GM12872 (cell line): ENCODE data around the gene NAPEPLD.

Experiments used
- CTCF ChIP-seq: IDR thresholded peaks from 3 replicates; pipeline ENCODE4 v1.5.1; 2011; ENCODE audit warnings: low read depth, mild to moderate bottlenecking, low read length, moderate library complexity; ENCODE audit not compliant: insufficient read depth

NAPEPLD gene

GRCh38 chr7:103129702-103130549, 19.0 kb downstream of the NAPEPLD start:
- TF ChIP-seq CTCF, result no peak

DNA sequence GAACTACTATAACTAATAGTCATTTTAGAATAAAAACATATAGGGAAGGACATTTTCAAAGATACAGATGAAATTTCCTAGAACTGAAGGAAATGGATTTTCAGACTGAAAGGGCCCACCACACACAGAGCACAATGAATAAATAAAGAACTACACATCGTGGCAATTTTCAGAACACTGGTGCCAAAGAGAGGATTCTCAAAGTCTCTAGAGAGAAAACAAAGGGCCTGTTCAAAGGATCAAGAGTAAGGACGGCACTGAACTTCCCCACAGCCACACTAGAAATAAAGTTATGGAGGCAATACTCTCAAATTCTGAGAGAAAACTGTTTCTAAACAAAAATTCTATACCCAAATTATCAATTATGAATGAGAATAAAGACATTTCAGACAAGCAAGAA, 21.9 kb downstream of the NAPEPLD start:
- TF ChIP-seq CTCF, result no peak

- TF ChIP-seq CTCF, result no peak
These were observed 24.4 kb downstream of the NAPEPLD start for GRCh38 chr7:103124429-103124979.

- TF ChIP-seq CTCF, result no peak
These were observed 25.4 kb downstream of the NAPEPLD start for GRCh38 chr7:103123529-103123928.

DNA sequence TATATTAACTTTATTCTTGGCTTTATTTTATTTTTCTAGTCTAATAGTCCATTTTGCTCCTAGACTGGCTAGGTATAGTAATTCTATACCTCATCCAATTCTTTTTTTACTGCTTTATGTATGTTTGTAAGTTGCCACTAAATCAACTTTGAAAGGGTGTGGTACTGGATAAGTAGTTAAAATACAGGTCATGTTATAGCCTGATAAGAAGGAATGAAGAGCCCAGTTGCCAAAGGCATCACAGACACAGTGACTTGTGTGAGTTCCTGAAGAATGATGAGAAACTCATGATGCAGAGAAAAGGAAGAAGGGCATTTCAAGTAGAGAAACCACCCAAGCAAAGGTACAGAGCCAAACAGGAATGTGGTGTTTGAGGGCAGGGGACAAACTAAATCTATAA, 27.3 kb downstream of the NAPEPLD start:
- TF ChIP-seq CTCF, result no peak

DNA sequence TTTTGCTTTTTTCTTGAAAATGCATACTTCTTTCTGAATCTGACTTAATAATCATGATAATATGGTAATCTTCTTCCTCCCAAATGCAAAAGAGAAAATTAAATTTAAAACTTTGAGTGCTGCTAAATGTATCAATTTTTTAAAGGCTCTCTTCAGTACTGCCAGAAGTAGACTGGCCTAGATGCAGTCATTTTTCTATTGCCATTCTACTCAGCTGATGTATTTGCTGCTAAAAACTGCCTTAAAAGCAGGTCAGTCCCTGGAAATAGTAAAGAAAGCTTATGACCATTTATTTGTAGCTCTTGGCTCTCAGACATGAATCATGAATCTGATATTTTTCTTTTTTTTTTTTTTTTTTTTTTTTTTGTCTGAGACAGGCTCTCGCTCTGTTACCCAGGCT, 28.5 kb downstream of the NAPEPLD start:
- no peak for TF ChIP-seq CTCF

- no peak for TF ChIP-seq CTCF
These were observed 29.1 kb downstream of the NAPEPLD start for GRCh38 chr7:103119791-103120291.
